Small intestine (tissue), 7 donors: ENCODE data around the gene ANKUB1. TPM values are rescaled to one million over a fixed set of nuclear protein-coding genes. Genes with fewer than 3 reads are reported as not detected.

ENCODE experiments used
- DNase-seq, 2 donors: peaks; one replicate each; pipeline versions ENCODE4 v3.0.0 to v3.0.0-alpha.2; 2013
- FAIRE-seq: peaks from 2 replicates; lab custom pipeline; 2012; peaks lifted over from hg19 to GRCh38; lab: Jason Lieb, UNC
- H3K27ac ChIP-seq, 3 donors: one replicate each; pipeline ENCODE4 v1.5.1; 2013; ENCODE audit warnings: low read length in 2 of 3, mild to moderate bottlenecking in 2 of 3, control low read depth in 1 of 3, inconsistent platforms in 1 of 3, low read depth in 1 of 3, moderate library complexity in 1 of 3
- H3K27me3 ChIP-seq, 3 donors: one replicate each; pipeline ENCODE4 v1.6.1; 2013; ENCODE audit warnings: low read length in 3 of 3, inconsistent platforms in 1 of 3; ENCODE audit not compliant: control insufficient read depth in 3 of 3, insufficient read depth in 3 of 3
- H3K36me3 ChIP-seq, 3 donors: one replicate each; pipeline ENCODE4 v1.6.1; 2013; ENCODE audit warnings: low read length in 3 of 3, inconsistent platforms in 1 of 3, low read depth in 1 of 3, mild to moderate bottlenecking in 1 of 3, moderate library complexity in 1 of 3; ENCODE audit not compliant: control insufficient read depth in 3 of 3, insufficient read depth in 2 of 3
- H3K4me1 ChIP-seq, 3 donors: one replicate each; pipeline ENCODE4 v1.6.1; 2013; ENCODE audit warnings: low read length in 2 of 3, inconsistent platforms in 1 of 3, low read depth in 1 of 3, mild to moderate bottlenecking in 1 of 3, moderate library complexity in 1 of 3; ENCODE audit not compliant: control insufficient read depth in 3 of 3, insufficient read depth in 2 of 3
- H3K4me3 ChIP-seq, 3 donors: one replicate each; pipeline ENCODE4 v1.5.1; 2013; ENCODE audit warnings: low read length in 3 of 3, control low read depth in 1 of 3, inconsistent platforms in 1 of 3, low read depth in 1 of 3, mild to moderate bottlenecking in 1 of 3, moderate library complexity in 1 of 3
- H3K9me3 ChIP-seq, 2 donors: one replicate each; pipeline ENCODE4 v1.6.1; 2013; ENCODE audit warnings: low read depth in 1 of 2, low read length in 1 of 2; ENCODE audit not compliant: control insufficient read depth in 2 of 2, insufficient read depth in 1 of 2
- WGBS, 3 donors: extraction: QIAGEN DNeasy Blood & Tissue Kit; methylation state at CpG; one replicate each; pipeline ENCODE4 v1.1.7; 2013; 5-methylcytosine and 5-hydroxymethylcytosine counted together
- polyA plus RNA-seq, 4 donors: library from polyadenylated mRNA; stranded (reverse) in 3 of 4; unstranded in 1 of 4; fragments of 200-250 nt in 3 of 4; fragments of 120-200 nt in 1 of 4; gene quantifications; one replicate each; pipeline versions ENCODE4 v1.2.1 to v1.2.3, GENCODE V29; 2013
- donor health status: healthy with polysubstance abuse.
- donor health status: control.
- donor health status: control.
- donor health status: Bipolar disorder and iron deficiency.
- donor health status: healthy.

The ANKUB1 gene
- polyA plus RNA-seq, 4 donors, result 0.09 TPM; not detected in 3

DNA sequence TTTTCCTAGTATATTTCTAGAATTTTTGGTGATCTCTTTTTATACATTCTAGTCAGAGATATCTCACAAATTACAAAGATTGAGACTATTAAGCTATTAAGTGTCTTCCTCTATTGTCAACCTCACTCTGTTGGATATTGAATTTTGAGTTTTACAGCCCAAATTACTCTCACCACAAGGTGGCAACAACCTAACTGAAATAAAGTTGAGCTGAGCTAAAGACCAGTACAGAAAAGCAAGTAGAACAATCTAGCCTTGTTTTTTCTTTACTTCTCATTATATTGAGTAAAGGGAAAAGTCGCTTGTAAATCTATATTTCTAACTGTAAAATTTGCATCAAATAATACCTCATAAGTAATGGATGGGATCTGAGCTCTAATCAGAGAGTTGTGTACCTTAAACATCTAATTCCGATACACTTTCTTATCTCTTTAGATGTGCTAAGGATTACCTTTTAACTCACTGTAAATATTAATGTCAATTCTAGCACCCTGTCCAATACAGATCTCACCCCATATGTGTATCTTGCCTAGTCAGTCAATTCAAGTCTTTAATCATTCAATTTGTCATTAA lies 26.5 kb downstream of the ANKUB1 start:
- Histone ChIP-seq H3K36me3 (no peaks in the 10 kb centered on the region), H3K4me3 (no peak overlapping the region), H3K27me3 (peaks cover 0 to 6% (median 3%) of the 10 kb centered on the region in 3 donors), H3K4me1 (no peaks in the 10 kb centered on the region), H3K27ac (no peak overlapping the region), H3K9me3 (no peaks in the 10 kb centered on the region)
- DNase-seq (peak in 1 of 2 donors; percentile 21), FAIRE-seq (no peak)
- WGBS, 3 donors, result 27 to 56% (median 35%) methylated on average over 2 of the region's 2 CpGs

- Histone ChIP-seq H3K27ac (no peak overlapping the region), H3K4me3 (no peak overlapping the region), H3K27me3 (peaks cover 0 to 6% (median 4%) of the 10 kb centered on the region in 3 donors), H3K9me3 (no peaks in the 10 kb centered on the region), H3K36me3 (no peaks in the 10 kb centered on the region), H3K4me1 (no peaks in the 10 kb centered on the region)
- DNase-seq, result no peak
- 63 to 75% (median 67%) methylated on average over 1 of the region's 1 CpG for WGBS, 3 donors
- no peak for FAIRE-seq
These were observed 28.1 kb downstream of the ANKUB1 start for GRCh38 chr3:149764302-149764701.

GRCh38 chr3:149763565-149764195 lies 28.7 kb downstream of the ANKUB1 start:
- H3K36me3 ChIP-seq, result no peaks in the 10 kb centered on the region
- no peak overlapping the region for H3K4me3 ChIP-seq
- DNase-seq (peak; percentile 9 to 15), FAIRE-seq (no peak)
- peaks cover 0 to 6% (median 6%) of the 10 kb centered on the region in 3 donors for H3K27me3 ChIP-seq
- no peak overlapping the region for H3K27ac ChIP-seq
- 51 to 78% (median 63%) methylated on average over 3 of the region's 3 CpGs for WGBS, 3 donors
- no peaks in the 10 kb centered on the region for H3K9me3 ChIP-seq
- H3K4me1 ChIP-seq, result no peaks in the 10 kb centered on the region

GRCh38 chr3:149753717-149754116 lies 38.6 kb downstream of the ANKUB1 start:
- no peak overlapping the region for H3K4me3 ChIP-seq
- DNase-seq, result no peak
- FAIRE-seq, result no peak
- H3K27ac ChIP-seq, result no peak overlapping the region
- H3K9me3 ChIP-seq, result no peaks in the 10 kb centered on the region
- peaks cover 0 to 2% (median 0%) of the 10 kb centered on the region in 3 donors for H3K36me3 ChIP-seq
- H3K27me3 ChIP-seq, result peaks cover 0 to 3% (median 0%) of the 10 kb centered on the region in 3 donors
- peaks cover 0 to 8% (median 0%) of the 10 kb centered on the region in 3 donors for H3K4me1 ChIP-seq

GRCh38 chr3:149752788-149753136 lies 39.6 kb downstream of the ANKUB1 start:
- Histone ChIP-seq H3K27ac (peak overlapping the region in 2 of 3 donors; percentile 42 to 63), H3K36me3 (peaks cover 0 to 6% (median under 1%) of the 10 kb centered on the region in 3 donors), H3K4me3 (peak overlapping the region in 2 of 3 donors; percentile 78 to 86), H3K27me3 (peaks cover 0 to 3% (median 0%) of the 10 kb centered on the region in 3 donors), H3K4me1 (peaks cover 0 to 8% (median 0%) of the 10 kb centered on the region in 3 donors), H3K9me3 (no peaks in the 10 kb centered on the region)
- no peak for DNase-seq
- FAIRE-seq, result no peak

DNA sequence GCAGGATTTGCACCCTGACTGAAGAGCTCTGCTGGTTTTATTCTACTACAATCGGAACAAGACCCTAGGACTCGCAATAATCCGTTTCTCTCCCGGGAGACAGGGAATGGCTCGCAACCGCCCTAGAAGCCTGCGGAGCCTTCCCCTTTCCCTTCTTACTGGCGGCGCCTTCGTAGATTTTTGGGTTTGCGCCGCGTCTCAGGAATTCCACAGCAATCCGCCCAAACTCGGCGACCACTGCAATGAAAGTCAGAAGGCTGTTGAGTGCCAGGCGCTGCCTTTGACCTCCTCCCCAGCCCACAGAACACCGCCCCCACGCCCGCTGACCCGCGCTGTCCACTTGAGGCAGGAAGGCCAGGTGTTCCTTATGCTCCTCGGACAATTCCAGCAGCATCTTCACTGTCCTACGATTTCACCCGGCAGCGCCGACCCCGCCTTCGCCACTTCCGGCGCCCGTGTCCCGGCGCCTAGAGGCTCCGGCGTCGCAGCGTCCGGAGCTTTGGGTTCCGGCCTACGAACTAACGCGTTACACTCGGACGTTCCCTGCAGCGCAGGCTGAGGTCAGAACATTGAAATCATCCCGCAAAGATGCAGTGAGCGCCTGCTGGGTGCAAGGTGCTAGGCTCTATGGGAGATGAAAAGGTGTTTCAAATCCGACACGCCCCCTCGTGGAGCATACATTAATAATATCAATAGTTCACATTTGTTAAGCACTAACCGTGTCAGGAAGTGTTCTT lies 40.1 kb downstream of the ANKUB1 start, which contains the start of gene COMMD2:
Gene COMMD2, minus strand, starts transcription at position 439 of the 737 bp plus-strand sequence. Its CDS starts 45 bp downstream, at position 394.
- Histone ChIP-seq H3K4me3 (peak within 1 kb of the TSS; percentile 78 to 95 (median 86)), H3K36me3 (peaks cover 0 to 6% (median 4%) of the 10 kb centered on the region in 3 donors), H3K4me1 (peaks cover 0 to 8% (median 0%) of the 10 kb centered on the region in 3 donors), H3K9me3 (no peaks in the 10 kb centered on the region), H3K27ac (peak within 1 kb of the TSS; percentile 63 to 95 (median 87)), H3K27me3 (peaks cover 0 to 3% (median 0%) of the 10 kb centered on the region in 3 donors)
- FAIRE-seq (no peak), DNase-seq (peak; percentile 90 to 91)
- WGBS, 3 donors, result 0% methylated on average over 52 of the region's 52 CpGs

GRCh38 chr3:149751551-149751950 lies 40.8 kb downstream of the ANKUB1 start:
- FAIRE-seq (no peak), DNase-seq (peak in 1 of 2 donors; percentile 4)
- H3K27ac ChIP-seq, result peak overlapping the region in 1 of 3 donors; percentile 63
- peaks cover 0 to 3% (median 0%) of the 10 kb centered on the region in 3 donors for H3K27me3 ChIP-seq
- H3K4me1 ChIP-seq, result peaks cover 0 to 8% (median 0%) of the 10 kb centered on the region in 3 donors
- H3K4me3 ChIP-seq, result peak overlapping the region; percentile 78 to 95 (median 86)
- H3K36me3 ChIP-seq, result peaks cover 3 to 9% (median 4%) of the 10 kb centered on the region in 3 donors
- WGBS, 3 donors, result 11 to 15% (median 15%) methylated on average over 4 of the region's 4 CpGs
- no peaks in the 10 kb centered on the region for H3K9me3 ChIP-seq

DNA sequence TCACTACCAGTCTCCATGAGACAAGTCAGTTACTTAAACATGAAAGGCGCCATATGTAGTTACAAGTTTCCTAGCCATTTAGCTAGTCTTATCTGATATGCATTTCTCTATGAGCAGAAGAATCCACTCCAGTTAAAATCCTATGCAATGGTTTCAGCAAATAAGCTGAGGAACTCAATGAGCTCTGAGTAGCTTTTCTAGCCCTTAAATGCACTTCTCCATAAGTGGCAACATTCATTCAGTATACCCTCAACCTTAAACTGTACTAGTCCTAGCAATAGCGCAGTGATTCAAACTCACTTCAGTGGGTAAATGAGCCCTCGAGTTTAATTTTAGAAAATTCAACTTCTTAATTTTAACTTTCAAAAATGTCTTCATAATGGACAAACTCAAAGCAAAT lies 47.7 kb downstream of the ANKUB1 start:
- Histone ChIP-seq H3K4me1 (no peaks in the 10 kb centered on the region), H3K4me3 (no peak overlapping the region), H3K36me3 (peaks cover 6 to 16% (median 10%) of the 10 kb centered on the region in 3 donors), H3K27ac (no peak overlapping the region), H3K9me3 (no peaks in the 10 kb centered on the region), H3K27me3 (no peaks in the 10 kb centered on the region)
- no peak for DNase-seq
- FAIRE-seq, result no peak
- 98 to 99% (median 99%) methylated on average over 3 of the region's 3 CpGs for WGBS, 3 donors
